HepG2 (cell line): ENCODE measurements around the gene RHBG. TPM values are rescaled to one million over a fixed set of nuclear protein-coding genes. Genes with fewer than 3 reads are reported as not detected.

Experiments
- AHR ChIP-seq: IDR thresholded peaks from 2 replicates; pipeline ENCODE4 v1.6.1; 2018; ENCODE audit warnings: missing genetic modification reagents, missing compliant biosample characterization
- DNMT1 ChIP-seq: sonication (generic); formaldehyde crosslinking; IDR thresholded peaks from 2 replicates; pipeline ENCODE4 v1.5.1; 2020; ENCODE audit warnings: mild to moderate bottlenecking, missing genetic modification reagents
- GATAD2A ChIP-seq: IDR thresholded peaks from 2 replicates; pipeline ENCODE4 v1.6.1; 2016
- JUN ChIP-seq: sonication (generic); formaldehyde crosslinking; IDR thresholded peaks from 2 replicates; pipeline ENCODE4 v1.4.0; 2020; ENCODE audit warnings: mild to moderate bottlenecking, missing genetic modification reagents
- JUND ChIP-seq: sonication (generic); formaldehyde crosslinking; IDR thresholded peaks from 2 replicates; pipeline ENCODE4 v1.8.0; 2022; ENCODE audit warnings: mild to moderate bottlenecking, missing genetic modification reagents
- MBNL3 ChIP-seq: fragments of 250-450 bp; sonication (Bioruptor Pico); conservative IDR thresholded peaks from 2 replicates; pipeline ENCODE4 v1.8.0; 2022; ENCODE audit warnings: mild to moderate bottlenecking, inconsistent platforms
- PATZ1 ChIP-seq: sonication (generic); formaldehyde crosslinking; IDR thresholded peaks from 2 replicates; pipeline ENCODE4 v1.4.0; 2020; ENCODE audit warnings: missing genetic modification reagents
- POLR2G ChIP-seq: fragments of 200-400 bp; formaldehyde crosslinking; IDR thresholded peaks from 2 replicates; pipeline ENCODE4 v1.6.1; 2018; ENCODE audit warnings: mild to moderate bottlenecking, low read depth, low read length, moderate library complexity
- RCOR2 ChIP-seq: IDR thresholded peaks from 2 replicates; pipeline ENCODE4 v1.6.1; 2016; ENCODE audit warnings: missing biosample characterization, missing genetic modification reagents
- SOX5 ChIP-seq: IDR thresholded peaks from 2 replicates; pipeline ENCODE4 v1.6.1; 2016; ENCODE audit warnings: borderline replicate concordance
- ZFP1 ChIP-seq: IDR thresholded peaks from 2 replicates; pipeline ENCODE4 v1.6.1; 2016
- ZMYM3 ChIP-seq: sonication (generic); formaldehyde crosslinking; IDR thresholded peaks from 2 replicates; pipeline ENCODE4 v1.5.1; 2020; ENCODE audit warnings: mild to moderate bottlenecking, missing genetic modification reagents
- ZNF362 ChIP-seq: sonication (generic); formaldehyde crosslinking; IDR thresholded peaks from 2 replicates; pipeline ENCODE4 v1.4.0; 2020; ENCODE audit warnings: missing genetic modification reagents, mild to moderate bottlenecking, borderline replicate concordance
- ZNF644 ChIP-seq: IDR thresholded peaks from 2 replicates; pipeline ENCODE4 v1.6.1; 2016; ENCODE audit warnings: low read depth
- polyA plus RNA-seq, 8 experiments: library from polyadenylated mRNA; depleted of rRNA in 3 of 8; stranded (reverse) in 7 of 8; unstranded in 1 of 8; fragments of >200 nt; fragmentation: Illumina TruSeq in 4 of 8; extraction: Trizol in 4 of 8; gene quantifications; 2 replicates each; pipeline versions ENCODE4 v1.2.1 to v1.2.3, GENCODE V29; 2011 to 2016; ENCODE audit warnings: low read depth in 4 of 8, missing spikeins in 1 of 8, mixed read lengths in 1 of 8; ENCODE audit not compliant: insufficient read depth in 1 of 8
- total RNA-seq, 5 experiments: library from RNA; depleted of rRNA; stranded (reverse); fragments of >200 nt; fragmentation: Illumina TruSeq; extraction: Trizol; gene quantifications; 2 replicates each; pipeline ENCODE4 v1.2.3, GENCODE V29; 2016; ENCODE audit warnings: low read depth in 1 of 5

Gene RHBG
- total and polyA plus RNA-seq, 2 of the 13 experiments (the other 11 are each of a cell fraction or from before 2014, with no cell fraction given), result 61.8 to 73.5 TPM

GRCh38 chr1:156376146-156376545, 7.1 kb downstream of the RHBG start (continued):
- TF ChIP-seq PATZ1, result peak; percentile 29; the same call in 1 of the 2 replicates
- TF ChIP-seq ZMYM3 (CRISPR knock-in tag), result no peak
- TF ChIP-seq MBNL3 (CRISPR knock-in tag), result no peak
- TF ChIP-seq GATAD2A (CRISPR knock-in tag), result peak; percentile 60; the same call in 1 of the 2 replicates
- TF ChIP-seq DNMT1 (CRISPR knock-in tag), result no peak
- 0 out of 2 replicates have a peak, but pooled peaks have one; percentile 1 for TF ChIP-seq POLR2G
- TF ChIP-seq SOX5 (CRISPR knock-in tag), result 0 out of 2 replicates have a peak, but pooled peaks have one; percentile 19
- TF ChIP-seq AHR, result no peak
- TF ChIP-seq ZNF362 (CRISPR knock-in tag), result peak; percentile 69
- peak; percentile 80 for TF ChIP-seq JUN (CRISPR knock-in tag)
- TF ChIP-seq RCOR2 (CRISPR knock-in tag), result 0 out of 2 replicates have a peak, but pooled peaks have one; percentile 20
- TF ChIP-seq ZNF644 (CRISPR knock-in tag), result 0 out of 2 replicates have a peak, but pooled peaks have one; percentile 29
- TF ChIP-seq ZFP1 (CRISPR knock-in tag), result no peak
- 0 out of 2 replicates have a peak, but pooled peaks have one; percentile 56 for TF ChIP-seq JUND (CRISPR knock-in tag)
